Astrocyte (in vitro differentiated cells and primary cell): Measurements from ENCODE around the gene OR2M4. TPM values are rescaled to one million over a fixed set of nuclear protein-coding genes. Genes with fewer than 3 reads are reported as not detected.

Experiments used
- DNase-seq: peaks from one replicate; pipeline ENCODE4 v3.0.0-alpha.2; 2010; ENCODE audit warnings: low read depth
- FAIRE-seq: peaks from 2 replicates; lab custom pipeline; 2011; peaks lifted over from hg19 to GRCh38; lab: Jason Lieb, UNC
- H2AFZ ChIP-seq: 2 replicates; pipeline ENCODE4 v1.6.0; 2012; ENCODE audit warnings: low read depth, low read length, inconsistent platforms
- H3K27ac ChIP-seq: 2 replicates; pipeline ENCODE4 v1.5.1; 2011; ENCODE audit warnings: low read depth, low read length, inconsistent platforms
- H3K27me3 ChIP-seq: 2 replicates; pipeline ENCODE4 v1.6.0; 2011; ENCODE audit warnings: low read length, inconsistent platforms; ENCODE audit not compliant: insufficient read depth
- H3K36me3 ChIP-seq: 2 replicates; pipeline ENCODE4 v1.5.1; 2011; ENCODE audit warnings: low read length, inconsistent platforms; ENCODE audit not compliant: insufficient read depth
- H3K4me1 ChIP-seq: 2 replicates; pipeline ENCODE4 v1.5.1; 2011; ENCODE audit warnings: low read length, inconsistent platforms; ENCODE audit not compliant: insufficient read depth
- H3K4me2 ChIP-seq: 2 replicates; pipeline ENCODE4 v1.6.0; 2012; ENCODE audit warnings: low read length, inconsistent platforms
- H3K4me3 ChIP-seq: 2 replicates; pipeline ENCODE4 v1.5.1; 2011; ENCODE audit warnings: low read depth, mild to moderate bottlenecking, low read length, inconsistent platforms; ENCODE audit not compliant: insufficient read depth
- H3K79me2 ChIP-seq: 2 replicates; pipeline ENCODE4 v1.6.0; 2012; ENCODE audit warnings: mild to moderate bottlenecking, low read length, inconsistent platforms; ENCODE audit not compliant: insufficient read depth
- H3K9ac ChIP-seq: 2 replicates; pipeline ENCODE4 v1.6.0; 2012; ENCODE audit warnings: mild to moderate bottlenecking, low read length, inconsistent platforms
- H3K9me3 ChIP-seq: 2 replicates; pipeline ENCODE4 v1.5.1; 2012; ENCODE audit warnings: low read depth, mild to moderate bottlenecking, low read length, inconsistent platforms; ENCODE audit not compliant: insufficient read depth
- H4K20me1 ChIP-seq: 2 replicates; pipeline ENCODE4 v1.6.0; 2012; ENCODE audit warnings: low read length, inconsistent platforms; ENCODE audit not compliant: insufficient read depth
- H3K27ac Mint-ChIP-seq: one replicate; pipeline ENCODE4 v1.8.0; 2021; ENCODE audit warnings: mild to moderate bottlenecking, mixed read lengths; ENCODE audit not compliant: unreplicated experiment
- H3K27me3 Mint-ChIP-seq: one replicate; pipeline ENCODE4 v1.8.0; 2021; ENCODE audit warnings: low read depth, mixed read lengths; ENCODE audit not compliant: unreplicated experiment
- H3K36me3 Mint-ChIP-seq: one replicate; pipeline ENCODE4 v1.8.0; 2021; ENCODE audit warnings: low read depth, mixed read lengths; ENCODE audit not compliant: unreplicated experiment
- H3K4me1 Mint-ChIP-seq: one replicate; pipeline ENCODE4 v1.8.0; 2021; ENCODE audit warnings: low read depth, mixed read lengths; ENCODE audit not compliant: unreplicated experiment
- H3K4me3 Mint-ChIP-seq: one replicate; pipeline ENCODE4 v1.8.0; 2021; ENCODE audit warnings: mild to moderate bottlenecking, moderate library complexity, mixed read lengths; ENCODE audit not compliant: unreplicated experiment
- H3K9me3 Mint-ChIP-seq: one replicate; pipeline ENCODE4 v1.8.0; 2021; ENCODE audit warnings: mild to moderate bottlenecking, mixed read lengths; ENCODE audit not compliant: unreplicated experiment
- CTCF ChIP-seq: IDR thresholded peaks from 2 replicates; pipeline ENCODE4 v1.5.1; 2011; ENCODE audit warnings: low read depth, mild to moderate bottlenecking, inconsistent platforms, low read length, moderate library complexity; ENCODE audit not compliant: insufficient read depth
- EZH2 ChIP-seq: IDR thresholded peaks from 2 replicates; pipeline ENCODE4 v1.6.1; 2012; ENCODE audit warnings: mild to moderate bottlenecking, low read length, inconsistent platforms; ENCODE audit not compliant: insufficient read depth
- total RNA-seq: library from RNA; stranded (reverse); gene quantifications from 2 replicates; pipeline ENCODE4 v1.2.1, GENCODE V29; 2021

The OR2M4 gene
- total RNA-seq, 1 donor from 2014 or later: not detected

- H3K9me3 ChIP-seq: peaks cover 7% of the 10 kb centered on the region
- no peaks in the 10 kb centered on the region for H3K4me1 Mint-ChIP-seq
Observed at GRCh38 chr1:248215880-248216279, 15.3 kb upstream of the OR2M4 start.

GRCh38 chr1:248225537-248225936 is 5.7 kb upstream of the OR2M4 start:
- Histone ChIP-seq H2AFZ (no peak overlapping the region), H3K4me2 (no peak overlapping the region), H3K9me3 (peaks cover 10% of the 10 kb centered on the region), H3K79me2 (no peaks in the 10 kb centered on the region), H3K27ac (no peak overlapping the region), H3K4me1 (no peaks in the 10 kb centered on the region), H3K27me3 (no peaks in the 10 kb centered on the region), H4K20me1 (no peaks in the 10 kb centered on the region), H3K36me3 (no peaks in the 10 kb centered on the region), H3K4me3 (no peak overlapping the region), H3K9ac (no peak overlapping the region)
- H3K4me3 Mint-ChIP-seq: no peak overlapping the region
- DNase-seq: no peak
- peaks cover 8% of the 10 kb centered on the region for H3K9me3 Mint-ChIP-seq
- no peak overlapping the region for H3K27ac Mint-ChIP-seq
- no peaks in the 10 kb centered on the region for H3K36me3 Mint-ChIP-seq
- no peaks in the 10 kb centered on the region for H3K27me3 Mint-ChIP-seq
- no peak for FAIRE-seq
- TF ChIP-seq EZH2 (no peak), CTCF (no peak)
- H3K4me1 Mint-ChIP-seq: no peaks in the 10 kb centered on the region

More at GRCh38 chr1:248215880-248216279, 15.3 kb upstream of the OR2M4 start:
- Mint-ChIP-seq H3K4me3 (no peak overlapping the region), H3K9me3 (peaks cover 2% of the 10 kb centered on the region), H3K36me3 (no peaks in the 10 kb centered on the region), H3K27me3 (no peaks in the 10 kb centered on the region), H3K27ac (no peak overlapping the region)
- H3K79me2 ChIP-seq: no peaks in the 10 kb centered on the region
- H3K9ac ChIP-seq: no peak overlapping the region
- no peak overlapping the region for H3K4me3 ChIP-seq
- no peak overlapping the region for H3K4me2 ChIP-seq
- H3K27me3 ChIP-seq: no peaks in the 10 kb centered on the region
- no peaks in the 10 kb centered on the region for H4K20me1 ChIP-seq
- no peak overlapping the region for H3K27ac ChIP-seq
- no peaks in the 10 kb centered on the region for H3K36me3 ChIP-seq
- FAIRE-seq (no peak), DNase-seq (no peak)
- no peak overlapping the region for H2AFZ ChIP-seq
- TF ChIP-seq EZH2: no peak
- TF ChIP-seq CTCF: no peak
- H3K4me1 ChIP-seq: no peaks in the 10 kb centered on the region

GRCh38 chr1:248229360-248229908 is 1.8 kb upstream of the OR2M4 start:
- no peaks in the 10 kb centered on the region for H3K4me1 Mint-ChIP-seq
- H3K4me3 ChIP-seq: no peak overlapping the region
- no peaks in the 10 kb centered on the region for H3K27me3 ChIP-seq
- no peak overlapping the region for H3K27ac Mint-ChIP-seq
- H3K36me3 Mint-ChIP-seq: no peaks in the 10 kb centered on the region
- no peak overlapping the region for H3K27ac ChIP-seq
- no peaks in the 10 kb centered on the region for H4K20me1 ChIP-seq
- no peaks in the 10 kb centered on the region for H3K36me3 ChIP-seq
- H3K4me2 ChIP-seq: no peak overlapping the region
- peaks cover 8% of the 10 kb centered on the region for H3K9me3 ChIP-seq
- FAIRE-seq (no peak), DNase-seq (no peak)
- no peak overlapping the region for H2AFZ ChIP-seq
- H3K9me3 Mint-ChIP-seq: peaks cover 8% of the 10 kb centered on the region
- TF ChIP-seq EZH2 (no peak), CTCF (no peak)
- no peak overlapping the region for H3K4me3 Mint-ChIP-seq
- H3K9ac ChIP-seq: no peak overlapping the region
- no peaks in the 10 kb centered on the region for H3K27me3 Mint-ChIP-seq
- no peaks in the 10 kb centered on the region for H3K4me1 ChIP-seq
- H3K79me2 ChIP-seq: no peaks in the 10 kb centered on the region
